Measurements from ENCODE around the gene LRTM2.

GRCh38 chr12:1810201-1810930, 10.0 kb upstream of the LRTM2 start:
- TF ChIP-seq, protein P1, sequence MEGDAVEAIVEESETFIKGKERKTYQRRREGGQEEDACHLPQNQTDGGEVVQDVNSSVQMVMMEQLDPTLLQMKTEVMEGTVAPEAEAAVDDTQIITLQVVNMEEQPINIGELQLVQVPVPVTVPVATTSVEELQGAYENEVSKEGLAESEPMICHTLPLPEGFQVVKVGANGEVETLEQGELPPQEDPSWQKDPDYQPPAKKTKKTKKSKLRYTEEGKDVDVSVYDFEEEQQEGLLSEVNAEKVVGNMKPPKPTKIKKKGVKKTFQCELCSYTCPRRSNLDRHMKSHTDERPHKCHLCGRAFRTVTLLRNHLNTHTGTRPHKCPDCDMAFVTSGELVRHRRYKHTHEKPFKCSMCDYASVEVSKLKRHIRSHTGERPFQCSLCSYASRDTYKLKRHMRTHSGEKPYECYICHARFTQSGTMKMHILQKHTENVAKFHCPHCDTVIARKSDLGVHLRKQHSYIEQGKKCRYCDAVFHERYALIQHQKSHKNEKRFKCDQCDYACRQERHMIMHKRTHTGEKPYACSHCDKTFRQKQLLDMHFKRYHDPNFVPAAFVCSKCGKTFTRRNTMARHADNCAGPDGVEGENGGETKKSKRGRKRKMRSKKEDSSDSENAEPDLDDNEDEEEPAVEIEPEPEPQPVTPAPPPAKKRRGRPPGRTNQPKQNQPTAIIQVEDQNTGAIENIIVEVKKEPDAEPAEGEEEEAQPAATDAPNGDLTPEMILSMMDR (IDR thresholded peaks at IDR 0.05) = no peak
- no peak for TF ChIP-seq EZH2 (IDR thresholded peaks at IDR 0.05)
